MM.1S (cell line): ENCODE results near the gene TMEM204.

ENCODE experiments used
- EZH2 ChIP-seq: fragments of 300-600 bp; sonication (generic); optimal IDR thresholded peaks from 2 replicates; pipeline ENCODE3; 2017; ENCODE audit warnings: low read depth, mild to moderate bottlenecking, antibody characterized with exemption, low read length, mixed read lengths
- EZH2phosphoT487 ChIP-seq: fragments of 300-600 bp; sonication (generic); IDR thresholded peaks from 2 replicates; pipeline ENCODE4 v1.6.1; 2018; ENCODE audit warnings: antibody characterized with exemption, low read length
- TF ChIP-seq, protein P1 (sequence below): fragments of 300-600 bp; sonication (generic); IDR thresholded peaks from 2 replicates; pipeline ENCODE4 v1.5.1; 2016; ENCODE audit warnings: antibody characterized with exemption, low read length, mixed read lengths

DNA sequence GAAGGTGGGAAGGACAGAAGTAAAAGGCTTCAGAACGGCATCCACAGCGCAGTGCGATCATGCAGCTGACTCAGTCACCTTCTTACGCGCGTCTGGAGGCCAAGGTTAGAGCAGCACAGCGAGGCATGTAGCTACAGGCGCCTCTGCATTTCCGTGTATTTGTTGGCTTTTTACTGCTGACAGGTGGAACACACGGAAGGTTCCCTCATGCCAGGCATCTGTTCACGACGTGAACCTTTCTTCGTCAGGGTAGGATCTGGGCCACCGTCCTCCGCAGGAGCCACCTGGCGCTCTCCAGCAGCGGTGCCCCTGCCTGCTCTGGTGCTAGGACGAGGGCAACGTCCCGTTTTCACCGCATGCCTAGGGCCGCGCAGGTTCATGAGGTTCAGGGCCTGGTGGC, 15.3 kb downstream of the TMEM204 start:
- TF ChIP-seq EZH2 (no peak), EZH2phosphoT487 (no peak)
- TF ChIP-seq, protein P1, sequence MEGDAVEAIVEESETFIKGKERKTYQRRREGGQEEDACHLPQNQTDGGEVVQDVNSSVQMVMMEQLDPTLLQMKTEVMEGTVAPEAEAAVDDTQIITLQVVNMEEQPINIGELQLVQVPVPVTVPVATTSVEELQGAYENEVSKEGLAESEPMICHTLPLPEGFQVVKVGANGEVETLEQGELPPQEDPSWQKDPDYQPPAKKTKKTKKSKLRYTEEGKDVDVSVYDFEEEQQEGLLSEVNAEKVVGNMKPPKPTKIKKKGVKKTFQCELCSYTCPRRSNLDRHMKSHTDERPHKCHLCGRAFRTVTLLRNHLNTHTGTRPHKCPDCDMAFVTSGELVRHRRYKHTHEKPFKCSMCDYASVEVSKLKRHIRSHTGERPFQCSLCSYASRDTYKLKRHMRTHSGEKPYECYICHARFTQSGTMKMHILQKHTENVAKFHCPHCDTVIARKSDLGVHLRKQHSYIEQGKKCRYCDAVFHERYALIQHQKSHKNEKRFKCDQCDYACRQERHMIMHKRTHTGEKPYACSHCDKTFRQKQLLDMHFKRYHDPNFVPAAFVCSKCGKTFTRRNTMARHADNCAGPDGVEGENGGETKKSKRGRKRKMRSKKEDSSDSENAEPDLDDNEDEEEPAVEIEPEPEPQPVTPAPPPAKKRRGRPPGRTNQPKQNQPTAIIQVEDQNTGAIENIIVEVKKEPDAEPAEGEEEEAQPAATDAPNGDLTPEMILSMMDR = no peak
